ENCODE measurements around the gene DBET. TPM values are rescaled to one million over a fixed set of nuclear protein-coding genes. Genes with fewer than 3 reads are reported as not detected.
"Not testable (repeated sequence)": the region's sequence is repeated elsewhere in the genome, so short reads cannot be mapped to it uniquely, and the experiment has no call there.

The DBET gene
- total RNA-seq, 4 donors from 2014 or later: not detected

DNA sequence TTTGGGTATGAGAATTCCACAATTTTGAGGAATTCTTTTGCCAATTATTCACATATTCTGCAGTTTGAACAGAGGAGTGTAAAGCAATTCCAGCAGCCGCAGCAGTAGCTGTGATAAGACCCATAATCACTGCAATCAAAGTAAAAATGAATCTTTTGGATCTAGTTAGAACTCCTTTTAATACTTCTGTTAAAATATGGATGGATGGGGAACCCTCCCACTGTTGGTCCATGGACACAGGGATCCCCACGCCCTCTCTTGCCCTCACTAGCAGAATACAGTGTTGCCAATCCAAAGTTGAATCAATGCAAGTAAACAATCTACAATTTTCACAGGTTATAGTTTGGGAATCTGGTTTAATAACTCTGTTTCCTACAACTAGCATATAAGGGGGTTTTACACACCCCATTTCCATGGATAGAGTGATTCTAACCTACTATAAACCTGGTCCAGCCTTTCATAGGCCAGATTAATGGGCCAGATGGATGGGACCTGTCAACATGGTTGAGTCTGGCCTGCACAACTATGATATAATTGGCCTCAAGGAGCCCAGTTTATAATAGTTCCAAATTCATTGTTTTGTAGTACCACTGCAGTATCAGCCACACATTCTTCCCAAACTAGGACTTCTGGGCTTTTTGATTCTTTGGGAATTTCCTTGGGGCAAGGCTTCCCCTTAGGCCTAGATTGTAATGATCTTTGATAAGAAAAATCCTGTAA, 43.6 kb downstream of the DBET start:
- not testable (repeated sequence) for H3K4me1 ChIP-seq, H3K4me3 ChIP-seq, H3K27me3 ChIP-seq, H3K9me3 ChIP-seq, H3K36me3 ChIP-seq, H3K27ac ChIP-seq
- TF ChIP-seq, protein P1, sequence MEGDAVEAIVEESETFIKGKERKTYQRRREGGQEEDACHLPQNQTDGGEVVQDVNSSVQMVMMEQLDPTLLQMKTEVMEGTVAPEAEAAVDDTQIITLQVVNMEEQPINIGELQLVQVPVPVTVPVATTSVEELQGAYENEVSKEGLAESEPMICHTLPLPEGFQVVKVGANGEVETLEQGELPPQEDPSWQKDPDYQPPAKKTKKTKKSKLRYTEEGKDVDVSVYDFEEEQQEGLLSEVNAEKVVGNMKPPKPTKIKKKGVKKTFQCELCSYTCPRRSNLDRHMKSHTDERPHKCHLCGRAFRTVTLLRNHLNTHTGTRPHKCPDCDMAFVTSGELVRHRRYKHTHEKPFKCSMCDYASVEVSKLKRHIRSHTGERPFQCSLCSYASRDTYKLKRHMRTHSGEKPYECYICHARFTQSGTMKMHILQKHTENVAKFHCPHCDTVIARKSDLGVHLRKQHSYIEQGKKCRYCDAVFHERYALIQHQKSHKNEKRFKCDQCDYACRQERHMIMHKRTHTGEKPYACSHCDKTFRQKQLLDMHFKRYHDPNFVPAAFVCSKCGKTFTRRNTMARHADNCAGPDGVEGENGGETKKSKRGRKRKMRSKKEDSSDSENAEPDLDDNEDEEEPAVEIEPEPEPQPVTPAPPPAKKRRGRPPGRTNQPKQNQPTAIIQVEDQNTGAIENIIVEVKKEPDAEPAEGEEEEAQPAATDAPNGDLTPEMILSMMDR (IDR thresholded peaks at IDR 0.05): peak in 1 of 2 donors; percentile 26
- 50% methylated on average over 2 of the region's 2 CpGs for WGBS
- DNase-seq (ENCODE audit: low spot score in 2 of 2): peak in 1 of 2 donors; percentile 69

GRCh38 chr4:190108756-190109155, 44.5 kb downstream of the DBET start:
- not testable (repeated sequence) for H3K36me3 ChIP-seq, H3K9me3 ChIP-seq, H3K27me3 ChIP-seq, H3K27ac ChIP-seq, H3K4me3 ChIP-seq, H3K4me1 ChIP-seq
- DNase-seq (ENCODE audit: low spot score in 2 of 2): peak in 1 of 2 donors; percentile 81
- TF ChIP-seq, protein P1 (IDR thresholded peaks at IDR 0.05): peak in 1 of 2 donors; percentile 9
- 72% methylated on average over 6 of the region's 6 CpGs for WGBS

- not testable (repeated sequence) for H3K27ac ChIP-seq; H3K4me1 ChIP-seq; H3K36me3 ChIP-seq; H3K9me3 ChIP-seq; H3K4me3 ChIP-seq; H3K27me3 ChIP-seq; DNase-seq (ENCODE audit: low spot score in 2 of 2)
- WGBS: 43% methylated on average over 1 of the region's 1 CpG
These were observed 45.2 kb downstream of the DBET start for GRCh38 chr4:190109390-190110011.

DNA sequence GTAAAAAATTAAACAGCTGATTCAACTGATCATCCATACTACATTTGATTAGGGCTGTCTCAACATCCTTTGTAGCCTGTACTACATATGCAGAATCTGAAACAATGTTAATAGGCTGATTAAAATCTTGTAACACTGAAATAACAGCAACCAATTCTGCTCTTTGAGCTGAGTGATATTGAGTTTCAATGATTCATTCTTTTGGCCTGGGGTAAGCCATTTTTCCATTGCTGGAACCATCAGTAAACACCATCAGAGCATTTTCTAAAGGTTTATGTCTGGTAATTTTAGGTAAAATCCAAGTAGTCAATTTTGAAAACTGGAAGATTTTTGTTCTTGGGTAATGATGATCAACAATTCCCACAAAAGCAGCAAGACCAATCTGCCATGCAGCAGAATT, 45.7 kb downstream of the DBET start:
- H3K27me3 ChIP-seq; H3K9me3 ChIP-seq; H3K4me3 ChIP-seq; DNase-seq (ENCODE audit: low spot score in 2 of 2); H3K36me3 ChIP-seq; H3K4me1 ChIP-seq; H3K27ac ChIP-seq: not testable (repeated sequence)

- H3K9me3 ChIP-seq; H3K27me3 ChIP-seq; H3K36me3 ChIP-seq; H3K4me3 ChIP-seq; DNase-seq (ENCODE audit: low spot score in 2 of 2); H3K27ac ChIP-seq; H3K4me1 ChIP-seq: not testable (repeated sequence)
- 64% methylated on average over 4 of the region's 4 CpGs for WGBS
These were observed 46.4 kb downstream of the DBET start for GRCh38 chr4:190110570-190111295.

DNA sequence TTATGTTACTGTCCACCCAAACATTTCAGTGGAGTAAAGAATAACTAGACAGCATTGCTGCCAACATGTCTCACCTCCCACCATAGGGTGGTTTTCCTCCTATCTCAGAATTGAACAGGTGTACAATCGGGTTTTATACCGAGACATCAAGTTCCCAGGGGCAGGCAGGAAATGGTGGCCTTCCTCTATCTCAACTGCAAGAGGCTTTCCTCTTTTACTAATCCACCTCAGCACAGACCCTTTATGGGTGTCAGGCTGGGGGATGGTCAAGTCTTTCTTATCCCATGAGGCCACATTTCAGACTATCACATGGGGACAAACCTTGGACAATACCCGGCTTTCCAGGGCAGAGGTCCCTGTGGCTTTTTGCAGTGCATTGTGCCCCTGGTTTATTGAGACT, 48.6 kb downstream of the DBET start:
- H3K4me1 ChIP-seq; H3K4me3 ChIP-seq; H3K27ac ChIP-seq; DNase-seq (ENCODE audit: low spot score in 2 of 2); H3K9me3 ChIP-seq; H3K36me3 ChIP-seq; H3K27me3 ChIP-seq: not testable (repeated sequence)
- 79% methylated on average over 3 of the region's 3 CpGs for WGBS

DNA sequence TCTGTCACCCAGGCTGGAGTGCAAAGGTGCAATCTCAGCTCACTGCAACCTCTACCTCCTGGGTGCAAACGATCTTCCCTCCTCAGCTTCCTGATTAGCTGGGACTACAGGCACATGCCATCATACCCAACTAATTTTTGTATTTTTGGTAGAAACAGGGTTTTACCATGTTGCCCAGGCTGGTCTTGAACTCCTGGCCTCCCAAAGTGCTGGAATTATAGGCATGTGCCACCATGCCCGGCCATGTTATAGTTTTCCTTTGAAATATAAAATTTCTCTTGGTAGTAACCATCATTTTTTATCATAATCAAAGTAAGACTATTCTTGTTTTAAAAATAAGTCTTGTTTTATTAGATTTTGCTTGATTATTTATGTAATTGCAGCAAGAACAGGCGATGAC, 50.7 kb downstream of the DBET start:
- not testable (repeated sequence) for H3K36me3 ChIP-seq; H3K4me1 ChIP-seq; DNase-seq (ENCODE audit: low spot score in 2 of 2); H3K27me3 ChIP-seq; H3K4me3 ChIP-seq; H3K27ac ChIP-seq; H3K9me3 ChIP-seq
- WGBS: 66% methylated on average over 3 of the region's 3 CpGs

Other genes starting within 250 kb of the DBET start
- gene FRG1, start 123.6 kb upstream of the DBET start, total RNA-seq: 10 to 100 TPM; 24.5 to 38.5 (median 33.6) TPM
- not detected for gene FRG2, start 37.2 kb upstream of the DBET start, total RNA-seq
- not detected for gene DUX4, start 109.3 kb downstream of the DBET start, total RNA-seq